GM18861 (cell line): Measurements from ENCODE around the gene TRIM65.
A peak's percentile ranks its signal among the peaks of the same experiment; 100 is the strongest.

Experiments
- ATAC-seq: cut with Tn5 transposase; IDR thresholded peaks from one replicate; pipeline ENCODE4 v1.9.1; 2021; ENCODE audit not compliant: unreplicated experiment

Gene TRIM65, protein sequence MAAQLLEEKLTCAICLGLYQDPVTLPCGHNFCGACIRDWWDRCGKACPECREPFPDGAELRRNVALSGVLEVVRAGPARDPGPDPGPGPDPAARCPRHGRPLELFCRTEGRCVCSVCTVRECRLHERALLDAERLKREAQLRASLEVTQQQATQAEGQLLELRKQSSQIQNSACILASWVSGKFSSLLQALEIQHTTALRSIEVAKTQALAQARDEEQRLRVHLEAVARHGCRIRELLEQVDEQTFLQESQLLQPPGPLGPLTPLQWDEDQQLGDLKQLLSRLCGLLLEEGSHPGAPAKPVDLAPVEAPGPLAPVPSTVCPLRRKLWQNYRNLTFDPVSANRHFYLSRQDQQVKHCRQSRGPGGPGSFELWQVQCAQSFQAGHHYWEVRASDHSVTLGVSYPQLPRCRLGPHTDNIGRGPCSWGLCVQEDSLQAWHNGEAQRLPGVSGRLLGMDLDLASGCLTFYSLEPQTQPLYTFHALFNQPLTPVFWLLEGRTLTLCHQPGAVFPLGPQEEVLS

DNA sequence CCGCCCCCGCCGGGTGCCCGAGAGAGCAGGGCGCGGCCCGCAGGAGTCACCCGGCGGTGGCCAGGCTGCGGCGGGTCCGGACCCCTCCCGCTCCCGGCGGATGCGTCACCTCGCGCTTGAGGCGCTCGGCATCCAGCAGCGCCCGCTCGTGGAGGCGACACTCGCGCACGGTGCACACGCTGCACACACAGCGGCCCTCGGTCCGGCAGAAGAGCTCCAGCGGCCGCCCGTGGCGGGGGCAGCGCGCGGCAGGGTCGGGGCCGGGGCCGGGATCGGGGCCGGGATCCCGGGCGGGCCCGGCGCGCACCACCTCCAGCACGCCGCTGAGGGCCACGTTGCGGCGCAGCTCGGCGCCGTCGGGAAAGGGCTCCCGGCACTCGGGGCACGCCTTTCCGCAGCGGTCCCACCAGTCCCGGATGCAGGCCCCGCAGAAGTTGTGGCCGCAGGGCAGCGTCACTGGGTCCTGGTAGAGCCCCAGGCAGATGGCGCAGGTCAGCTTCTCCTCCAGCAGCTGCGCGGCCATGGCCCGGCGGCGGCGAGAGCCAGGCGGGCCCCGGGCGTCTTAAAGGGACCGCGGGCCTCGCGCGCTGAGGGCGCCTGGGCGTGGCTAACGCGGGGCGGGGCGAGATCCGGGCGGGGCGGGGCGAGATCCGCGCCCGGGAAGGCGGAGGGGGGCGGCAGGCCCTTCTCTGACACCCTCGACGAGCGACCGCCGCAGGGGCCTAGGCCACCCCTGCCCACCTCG, at the start of gene TRIM65:
Gene TRIM65 (minus strand): TSS at position 537 of the 745 bp plus-strand sequence. CDS start 14 bp downstream, at position 523.
- peak; percentile 47 for ATAC-seq

DNA sequence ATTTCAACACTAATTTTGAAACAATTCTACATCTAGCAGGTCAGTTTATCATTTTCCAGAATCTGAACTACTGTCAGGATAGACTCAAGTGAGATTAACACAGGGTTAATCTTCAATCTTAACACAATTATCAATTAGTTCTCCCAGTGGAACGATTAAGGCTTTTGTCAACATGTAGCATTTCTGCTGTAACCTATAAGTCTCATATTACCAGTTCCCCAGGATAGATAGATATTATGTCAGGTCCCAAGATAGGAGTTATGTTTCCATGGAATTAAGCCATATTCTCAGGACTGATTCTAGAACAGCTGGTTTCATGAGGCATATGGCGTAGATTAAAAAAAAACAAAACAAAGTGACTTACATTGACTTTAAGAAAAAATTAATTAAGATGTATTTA, 48.5 kb upstream of the TRIM65 start:
- no peak for ATAC-seq

GRCh38 chr17:75943491-75943890, 46.7 kb upstream of the TRIM65 start:
- ATAC-seq = no peak

DNA sequence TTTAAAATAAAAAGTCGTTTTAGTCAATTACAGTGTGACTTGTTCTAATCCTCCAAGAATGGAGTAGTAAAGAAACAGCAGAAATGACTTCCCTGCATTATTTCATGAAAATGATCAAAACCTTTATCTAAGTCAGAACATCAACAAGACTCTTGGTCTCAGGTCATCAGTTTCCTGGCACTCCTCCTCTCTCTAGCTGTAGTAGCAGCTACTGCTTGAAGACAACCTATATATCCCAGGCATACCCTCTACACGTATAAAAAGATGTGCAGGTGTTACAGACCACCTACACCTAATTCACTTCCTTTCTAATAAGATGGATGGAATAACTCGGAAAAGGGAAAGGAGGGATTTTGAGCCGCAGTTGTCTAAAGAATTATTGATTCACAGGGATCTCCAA, 45.7 kb upstream of the TRIM65 start:
- no peak for ATAC-seq

DNA sequence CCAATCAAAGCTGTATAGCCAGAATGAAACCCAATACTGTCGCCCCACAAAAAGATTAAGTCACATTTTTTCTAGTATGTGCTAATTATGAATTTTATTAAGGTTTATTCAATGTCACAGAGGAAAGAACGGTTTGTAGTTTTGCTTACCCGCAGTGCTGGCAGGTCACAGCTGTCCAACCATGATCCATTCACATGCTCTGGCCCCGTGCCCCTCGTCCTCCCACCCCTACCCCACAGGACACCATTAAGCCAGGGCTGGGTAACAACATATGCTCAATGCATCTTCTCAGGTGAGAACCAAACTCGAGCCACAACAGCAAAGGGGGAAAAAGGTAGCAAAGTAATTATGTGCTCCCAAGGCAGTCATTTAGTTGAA, 44.7 kb upstream of the TRIM65 start:
- no peak for ATAC-seq

DNA sequence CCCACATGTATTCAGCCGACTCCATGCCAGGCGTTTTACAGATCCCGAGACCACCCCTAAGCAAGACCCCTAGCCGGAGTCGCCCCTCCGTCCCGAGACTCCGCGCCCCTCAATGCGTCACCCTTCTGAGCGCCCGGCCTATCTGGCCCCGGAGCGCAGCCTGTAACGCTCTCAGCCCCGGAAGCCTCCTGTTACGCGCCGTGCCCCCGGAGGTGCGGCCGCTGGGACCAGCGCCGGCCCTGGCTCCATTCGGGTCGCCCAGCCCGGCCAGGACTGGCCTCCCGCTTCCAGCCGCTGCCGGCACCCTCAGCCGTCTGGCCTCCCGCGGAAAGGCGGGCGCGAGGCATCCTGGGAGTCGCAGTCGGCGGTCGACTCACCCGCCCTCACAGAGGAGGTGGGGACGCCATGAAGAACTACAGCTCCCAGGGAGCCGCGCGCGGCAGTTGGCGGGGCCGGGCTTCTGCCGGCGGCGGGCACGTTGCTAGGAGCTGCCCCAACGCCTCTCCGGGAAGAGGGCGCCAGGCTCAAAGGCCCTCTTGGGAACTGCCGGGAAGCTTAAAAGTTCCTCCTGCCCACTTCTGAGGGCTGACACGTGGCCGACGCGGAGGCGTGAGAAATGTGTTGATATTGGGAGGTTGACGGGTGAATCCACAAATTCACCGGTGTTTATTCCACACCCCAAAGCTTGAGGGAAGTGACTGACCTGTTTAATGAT, 44.1 kb upstream of the TRIM65 start, which contains the start of gene FBF1:
Gene FBF1 (minus strand): TSS at position 316 of the 715 bp plus-strand sequence. CDS start 2,893 bp downstream, outside the sequence.
- ATAC-seq = peak; percentile 93

DNA sequence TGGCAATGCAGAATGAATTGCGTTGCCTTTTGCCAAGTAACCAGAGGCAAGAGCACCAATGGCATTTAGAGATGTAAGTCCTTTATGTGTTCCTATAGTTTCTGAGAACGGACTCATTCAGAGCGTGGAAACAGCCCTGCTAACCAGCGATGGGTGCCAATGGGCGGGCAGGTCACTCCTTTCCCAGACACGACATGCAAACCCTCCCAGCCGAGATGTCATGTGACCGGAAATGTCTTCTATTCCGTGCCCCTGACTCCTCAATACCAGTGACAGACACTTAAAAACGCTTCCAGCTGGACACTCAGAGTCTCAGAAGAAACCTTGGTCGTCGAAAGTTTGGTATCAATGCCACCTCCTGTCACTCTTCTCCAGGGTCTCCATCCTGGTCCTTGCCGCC, 40.9 kb upstream of the TRIM65 start:
- ATAC-seq = no peak

GRCh38 chr17:75933808-75934207, 37.1 kb upstream of the TRIM65 start:
- ATAC-seq = no peak

- ATAC-seq = no peak
Observed at GRCh38 chr17:75932852-75933251, 36.1 kb upstream of the TRIM65 start.

- ATAC-seq = no peak
Observed at GRCh38 chr17:75931062-75931461, 34.3 kb upstream of the TRIM65 start.

GRCh38 chr17:75927286-75927922, 30.7 kb upstream of the TRIM65 start:
- no peak for ATAC-seq

- ATAC-seq = no peak
Observed at GRCh38 chr17:75926456-75926855, 29.7 kb upstream of the TRIM65 start.

- no peak for ATAC-seq
Observed at GRCh38 chr17:75925912-75926311, 29.2 kb upstream of the TRIM65 start.

- ATAC-seq = no peak
Observed at GRCh38 chr17:75925103-75925502, 28.4 kb upstream of the TRIM65 start.

DNA sequence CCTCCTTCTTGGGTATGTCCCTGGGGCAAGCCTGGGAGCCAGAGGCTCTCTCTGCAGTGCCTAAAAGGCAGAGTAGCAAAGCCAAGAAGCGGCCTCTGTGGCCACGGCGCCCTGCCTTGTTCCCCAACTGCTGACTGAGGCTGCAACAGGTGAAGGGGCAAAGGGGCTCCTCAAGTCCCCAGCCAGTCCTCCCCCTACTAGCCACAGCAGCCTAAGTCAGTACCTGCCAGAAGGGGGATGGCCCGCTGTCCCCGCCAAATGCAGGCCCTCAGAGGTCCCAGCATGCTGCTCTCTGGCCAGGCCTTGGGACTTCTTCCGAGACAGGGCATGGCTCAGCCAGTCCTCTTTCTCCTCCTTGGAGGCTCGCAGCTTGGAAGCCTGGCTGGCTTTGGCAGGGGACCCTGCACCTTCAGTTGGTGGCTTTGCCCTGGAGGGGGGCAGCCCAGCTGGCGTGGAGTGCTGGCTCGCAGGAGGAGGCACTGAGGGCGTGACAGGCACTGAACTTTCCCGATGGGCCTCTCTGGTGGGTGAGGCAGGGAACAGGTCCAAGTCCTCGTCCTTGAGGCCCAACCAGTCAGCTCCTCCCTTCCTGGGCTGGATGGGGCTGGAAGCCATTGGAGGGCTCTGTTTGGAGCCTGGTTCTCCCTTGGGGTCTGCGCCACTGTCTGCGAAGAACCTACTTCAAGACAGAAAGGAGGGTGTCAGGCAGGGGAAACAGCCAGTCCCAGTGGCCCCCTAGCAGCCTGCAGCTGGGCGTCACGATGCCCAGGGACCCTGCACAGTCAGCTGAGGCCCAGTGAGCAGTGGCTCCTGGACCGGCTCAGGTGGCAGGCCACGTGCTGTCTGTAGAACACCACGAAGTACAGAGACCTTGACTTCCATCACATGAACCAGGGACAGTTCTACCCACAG, 26.5 kb upstream of the TRIM65 start:
- ATAC-seq = no peak

DNA sequence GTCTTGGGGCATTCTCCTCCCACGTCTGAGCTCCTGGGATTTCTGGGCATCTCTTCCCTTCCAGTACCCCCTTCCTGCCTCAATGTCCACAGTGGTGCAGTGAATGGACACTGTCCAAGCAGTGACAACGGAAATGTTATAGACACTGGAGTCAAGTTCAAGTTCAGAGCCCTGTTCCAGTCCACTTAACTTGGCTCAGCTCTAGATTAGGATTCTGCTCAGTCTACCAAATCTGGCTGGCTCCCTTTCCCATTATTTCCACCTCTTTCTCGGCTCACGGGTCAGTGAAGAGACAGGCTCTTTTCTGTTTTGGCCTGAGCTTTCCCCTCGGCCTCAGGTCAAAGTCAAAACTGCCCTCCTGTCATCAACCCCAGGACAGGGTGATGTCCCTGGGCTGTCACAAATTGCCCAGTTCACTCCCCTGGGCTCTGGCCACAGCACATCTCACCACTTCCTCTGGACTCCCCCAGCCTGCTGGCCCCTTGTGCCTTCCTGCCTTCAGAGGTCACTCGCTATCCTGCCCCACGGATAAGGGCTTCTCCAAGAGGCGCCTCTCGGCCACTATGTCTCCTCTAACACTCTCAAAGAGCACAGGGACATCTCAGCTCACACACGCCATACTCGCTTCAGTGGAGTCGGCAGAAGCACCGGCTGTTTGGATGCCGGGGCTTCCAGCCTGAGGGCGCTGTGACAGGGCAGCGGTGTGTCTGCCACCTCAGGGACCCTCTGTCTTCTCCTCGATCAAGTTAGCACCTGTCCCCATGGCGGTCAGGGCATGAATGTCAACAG, 25.6 kb upstream of the TRIM65 start:
- ATAC-seq = no peak

DNA sequence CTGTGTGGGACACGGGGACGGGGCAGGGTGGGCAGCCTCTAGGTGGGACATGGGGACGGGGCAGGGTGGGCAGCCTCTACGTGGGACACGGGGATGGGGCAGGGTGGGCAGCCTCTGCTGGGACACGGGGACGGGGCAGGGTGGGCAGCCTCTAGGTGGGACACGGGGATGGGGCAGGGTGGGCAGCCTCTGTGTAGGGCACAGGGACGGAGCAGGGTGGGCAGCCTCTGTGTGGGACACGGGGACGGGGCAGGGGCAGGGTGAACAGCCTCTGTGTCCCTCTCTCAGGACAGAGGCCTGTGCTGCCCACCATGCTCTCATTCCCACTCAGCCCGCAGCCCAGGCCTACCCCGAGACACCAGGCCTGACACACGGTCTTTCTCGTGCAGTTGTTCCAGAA, 24.8 kb upstream of the TRIM65 start:
- ATAC-seq = no peak

- ATAC-seq = no peak
Observed at GRCh38 chr17:75920045-75920560, 23.4 kb upstream of the TRIM65 start.

- ATAC-seq = no peak
Observed at GRCh38 chr17:75919611-75920010, 22.9 kb upstream of the TRIM65 start.
